ENCODE results near the gene MCC. TPM values are rescaled to one million over a fixed set of nuclear protein-coding genes. Genes with fewer than 3 reads are reported as not detected.

Gene MCC
- total and polyA plus RNA-seq, 2 donors from 2014 or later, result 2.4 to 20.6 TPM

DNA sequence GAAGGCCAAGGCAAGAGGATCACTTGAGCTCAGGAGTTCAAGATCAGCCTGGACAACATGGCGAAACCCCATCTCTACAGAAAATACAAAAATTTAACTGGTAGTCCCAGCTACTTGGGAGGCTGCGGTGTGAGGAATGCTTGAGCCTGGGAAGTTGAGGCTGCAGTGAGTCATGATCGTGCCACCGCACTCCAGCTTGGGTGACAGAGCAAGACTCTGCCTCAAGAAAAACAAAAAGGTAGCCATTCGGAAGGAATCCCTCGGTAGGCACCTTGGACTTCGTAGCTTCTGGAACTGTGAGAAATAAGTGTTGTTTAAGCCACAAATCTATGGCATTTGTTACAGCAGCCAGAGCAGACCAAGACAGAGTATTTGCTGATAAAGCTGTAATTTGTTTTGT, 337.4 kb downstream of the MCC start:
- Histone ChIP-seq H3K27ac (ENCODE audit: low read depth in 2 of 2, low read length in 2 of 2) (no peak overlapping the region), H3K36me3 (ENCODE audit: control insufficient read depth in 2 of 3, insufficient read depth in 3 of 3, low read length in 3 of 3) (no peaks in the 10 kb centered on the region), H3K9me3 (ENCODE audit: control insufficient read depth in 2 of 3, insufficient read depth in 1 of 3, low read length in 3 of 3) (peaks cover 0 to 2% (median 0%) of the 10 kb centered on the region in 3 donors), H3K27me3 (ENCODE audit: control insufficient read depth, insufficient read depth, low read length) (no peaks in the 10 kb centered on the region), H3K4me3 (ENCODE audit: low read length in 3 of 3) (no peak overlapping the region), H3K4me1 (ENCODE audit: control insufficient read depth in 2 of 3, insufficient read depth in 2 of 3, low read depth in 1 of 3, low read length in 3 of 3) (no peaks in the 10 kb centered on the region), H3K9ac (ENCODE audit: low read length in 3 of 3) (no peak overlapping the region)
- TF ChIP-seq, protein P1, sequence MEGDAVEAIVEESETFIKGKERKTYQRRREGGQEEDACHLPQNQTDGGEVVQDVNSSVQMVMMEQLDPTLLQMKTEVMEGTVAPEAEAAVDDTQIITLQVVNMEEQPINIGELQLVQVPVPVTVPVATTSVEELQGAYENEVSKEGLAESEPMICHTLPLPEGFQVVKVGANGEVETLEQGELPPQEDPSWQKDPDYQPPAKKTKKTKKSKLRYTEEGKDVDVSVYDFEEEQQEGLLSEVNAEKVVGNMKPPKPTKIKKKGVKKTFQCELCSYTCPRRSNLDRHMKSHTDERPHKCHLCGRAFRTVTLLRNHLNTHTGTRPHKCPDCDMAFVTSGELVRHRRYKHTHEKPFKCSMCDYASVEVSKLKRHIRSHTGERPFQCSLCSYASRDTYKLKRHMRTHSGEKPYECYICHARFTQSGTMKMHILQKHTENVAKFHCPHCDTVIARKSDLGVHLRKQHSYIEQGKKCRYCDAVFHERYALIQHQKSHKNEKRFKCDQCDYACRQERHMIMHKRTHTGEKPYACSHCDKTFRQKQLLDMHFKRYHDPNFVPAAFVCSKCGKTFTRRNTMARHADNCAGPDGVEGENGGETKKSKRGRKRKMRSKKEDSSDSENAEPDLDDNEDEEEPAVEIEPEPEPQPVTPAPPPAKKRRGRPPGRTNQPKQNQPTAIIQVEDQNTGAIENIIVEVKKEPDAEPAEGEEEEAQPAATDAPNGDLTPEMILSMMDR (IDR thresholded peaks at IDR 0.05; ENCODE audit: borderline replicate concordance, extremely low read depth, insufficient read depth), result no peak
- DNase-seq (no peak), FAIRE-seq (no peak)
- intact Hi-C loops (cut with DNase I), result no loop called here

DNA sequence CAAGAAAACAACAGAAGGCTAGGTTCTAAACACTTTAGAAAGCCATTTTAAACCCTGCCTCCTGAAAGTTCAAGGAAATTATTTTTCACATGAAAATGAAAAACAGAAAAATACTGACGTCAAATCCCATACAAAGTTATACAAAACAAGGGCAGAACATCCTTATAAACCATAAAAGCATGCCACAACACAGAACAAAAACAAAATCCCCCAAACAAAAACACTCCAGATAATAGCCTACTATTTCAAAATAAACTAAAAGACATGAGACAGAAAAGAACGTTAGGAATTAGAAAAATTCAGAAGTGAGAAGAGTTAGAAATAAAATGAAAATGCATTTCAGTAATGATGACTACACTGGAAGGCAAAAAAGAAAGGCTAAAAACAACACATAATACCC, 338.0 kb downstream of the MCC start:
- Histone ChIP-seq H3K9me3 (ENCODE audit: control insufficient read depth in 2 of 3, insufficient read depth in 1 of 3, low read length in 3 of 3) (no peaks in the 10 kb centered on the region), H3K27me3 (ENCODE audit: control insufficient read depth, insufficient read depth, low read length) (no peaks in the 10 kb centered on the region), H3K27ac (ENCODE audit: low read depth in 2 of 2, low read length in 2 of 2) (no peak overlapping the region), H3K4me3 (ENCODE audit: low read length in 3 of 3) (no peak overlapping the region), H3K36me3 (ENCODE audit: control insufficient read depth in 2 of 3, insufficient read depth in 3 of 3, low read length in 3 of 3) (no peaks in the 10 kb centered on the region), H3K9ac (ENCODE audit: low read length in 3 of 3) (no peak overlapping the region), H3K4me1 (ENCODE audit: control insufficient read depth in 2 of 3, insufficient read depth in 2 of 3, low read depth in 1 of 3, low read length in 3 of 3) (no peaks in the 10 kb centered on the region)
- FAIRE-seq (peak; percentile 37), DNase-seq (no peak)
- TF ChIP-seq, protein P1 (IDR thresholded peaks at IDR 0.05; ENCODE audit: borderline replicate concordance, extremely low read depth, insufficient read depth), result no peak
- intact Hi-C loops (cut with DNase I), result no loop called here

DNA sequence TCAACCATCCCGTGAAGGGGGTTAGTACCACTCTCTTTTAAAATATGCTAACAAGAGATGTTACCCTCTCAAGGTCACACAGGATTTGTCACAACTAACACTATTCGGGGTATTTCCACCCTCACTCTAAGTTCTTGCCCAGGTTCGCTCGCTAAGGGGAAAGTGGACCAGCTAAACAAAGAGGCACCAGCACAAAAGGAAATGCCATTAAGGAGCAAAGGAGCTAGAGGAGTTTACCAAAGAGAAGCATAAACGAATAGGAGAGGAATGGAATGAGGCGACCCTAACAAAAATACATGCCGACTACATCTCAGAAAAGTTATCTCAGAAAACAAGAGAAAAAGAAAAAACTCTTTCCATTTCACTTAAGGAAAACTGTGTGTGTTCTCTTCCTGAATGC, 340.7 kb downstream of the MCC start:
- DNase-seq (no peak), FAIRE-seq (no peak)
- H3K36me3 ChIP-seq (ENCODE audit: control insufficient read depth in 2 of 3, insufficient read depth in 3 of 3, low read length in 3 of 3), result no peaks in the 10 kb centered on the region
- intact Hi-C loops (cut with DNase I), result no loop called here
- H3K27me3 ChIP-seq (ENCODE audit: control insufficient read depth, insufficient read depth, low read length), result no peaks in the 10 kb centered on the region
- H3K9me3 ChIP-seq (ENCODE audit: control insufficient read depth in 2 of 3, insufficient read depth in 1 of 3, low read length in 3 of 3), result no peaks in the 10 kb centered on the region
- H3K4me3 ChIP-seq (ENCODE audit: low read length in 3 of 3), result no peak overlapping the region
- H3K4me1 ChIP-seq (ENCODE audit: control insufficient read depth in 2 of 3, insufficient read depth in 2 of 3, low read depth in 1 of 3, low read length in 3 of 3), result no peaks in the 10 kb centered on the region
- H3K9ac ChIP-seq (ENCODE audit: low read length in 3 of 3), result no peak overlapping the region
- H3K27ac ChIP-seq (ENCODE audit: low read depth in 2 of 2, low read length in 2 of 2), result no peak overlapping the region
- TF ChIP-seq, protein P1 (IDR thresholded peaks at IDR 0.05; ENCODE audit: borderline replicate concordance, extremely low read depth, insufficient read depth), result no peak

DNA sequence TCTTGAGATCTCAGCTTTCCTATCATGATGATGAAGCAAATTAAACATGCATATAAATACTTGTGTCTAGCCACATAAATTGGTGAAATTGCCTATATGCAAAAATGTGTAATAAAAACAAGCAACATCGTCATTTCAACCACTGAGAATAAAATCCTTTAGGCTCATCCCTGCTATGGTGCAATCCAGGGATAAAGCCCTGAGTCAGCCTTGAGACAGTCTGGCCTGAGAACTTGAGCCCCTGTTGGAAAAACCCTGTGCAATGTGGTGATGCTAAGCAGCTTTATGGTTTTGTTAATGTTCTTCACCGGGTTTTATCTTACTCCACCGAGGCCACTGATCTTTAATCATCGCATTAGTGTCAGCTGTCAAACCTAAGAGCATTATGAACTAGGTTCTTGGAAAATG, 341.1 kb downstream of the MCC start:
- TF ChIP-seq, protein P1 (IDR thresholded peaks at IDR 0.05; ENCODE audit: borderline replicate concordance, extremely low read depth, insufficient read depth), result no peak
- FAIRE-seq (no peak), DNase-seq (no peak)
- H3K27me3 ChIP-seq (ENCODE audit: control insufficient read depth, insufficient read depth, low read length), result no peaks in the 10 kb centered on the region
- H3K27ac ChIP-seq (ENCODE audit: low read depth in 2 of 2, low read length in 2 of 2), result no peak overlapping the region
- H3K9me3 ChIP-seq (ENCODE audit: control insufficient read depth in 2 of 3, insufficient read depth in 1 of 3, low read length in 3 of 3), result no peaks in the 10 kb centered on the region
- H3K4me1 ChIP-seq (ENCODE audit: control insufficient read depth in 2 of 3, insufficient read depth in 2 of 3, low read depth in 1 of 3, low read length in 3 of 3), result no peaks in the 10 kb centered on the region
- intact Hi-C loops (cut with DNase I), result no loop called here
- H3K9ac ChIP-seq (ENCODE audit: low read length in 3 of 3), result no peak overlapping the region
- no peak overlapping the region for H3K4me3 ChIP-seq (ENCODE audit: low read length in 3 of 3)
- no peaks in the 10 kb centered on the region for H3K36me3 ChIP-seq (ENCODE audit: control insufficient read depth in 2 of 3, insufficient read depth in 3 of 3, low read length in 3 of 3)

All from kidney (tissue), 14 donors.